Kidney epithelial cell (primary cell): Measurements from ENCODE around the gene SORCS2. TPM values are rescaled to one million over a fixed set of nuclear protein-coding genes. Genes with fewer than 3 reads are reported as not detected.

Source experiments
- DNase-seq: peaks from one replicate; pipeline ENCODE4 v3.0.0-alpha.2; 2010; ENCODE audit warnings: low read depth
- H3K27me3 ChIP-seq: 2 replicates; pipeline ENCODE4 v1.6.0; 2011; ENCODE audit warnings: low read length; ENCODE audit not compliant: control insufficient read depth, insufficient read depth
- H3K36me3 ChIP-seq: 2 replicates; pipeline ENCODE4 v1.5.1; 2011; ENCODE audit warnings: low read length; ENCODE audit not compliant: control insufficient read depth, insufficient read depth
- H3K4me3 ChIP-seq: 2 replicates; pipeline ENCODE4 v1.5.1; 2011; ENCODE audit warnings: low read depth, mild to moderate bottlenecking, control low read depth, low read length
- total RNA-seq: library from RNA; depleted of rRNA; stranded (reverse); fragments of >200 nt; gene quantifications from 2 replicates; pipeline ENCODE4 v1.2.3, GENCODE V29; 2015
- TF ChIP-seq, protein P1 (sequence below): IDR thresholded peaks from 2 replicates; pipeline ENCODE4 v1.5.1; 2011; ENCODE audit warnings: mild to moderate bottlenecking, moderate library complexity, low read length, control low read depth, inconsistent platforms; ENCODE audit not compliant: insufficient read depth, poor library complexity, severe bottlenecking

Gene SORCS2
- total RNA-seq, 1 donor from 2014 or later: 1.4 TPM

DNA sequence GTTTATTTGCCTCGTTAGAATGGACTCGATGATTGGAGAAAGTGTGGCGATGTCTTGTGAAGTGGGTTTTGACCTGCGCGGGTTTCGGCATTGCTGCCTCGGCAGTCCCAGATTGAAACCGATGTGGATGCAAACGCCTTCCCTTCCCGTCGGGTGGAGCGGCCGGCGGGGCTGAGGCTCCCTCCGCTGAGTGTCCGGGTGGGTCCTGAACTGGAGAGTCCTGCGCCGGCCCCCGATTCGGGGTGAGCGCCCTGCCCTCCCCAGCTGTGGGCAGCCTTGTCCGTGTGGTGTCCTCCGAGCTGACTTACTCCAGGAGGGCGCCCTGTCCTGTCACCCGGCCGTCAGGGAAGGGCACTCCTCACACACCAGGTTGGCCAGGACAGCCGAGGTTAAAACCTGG is 317.7 kb downstream of the SORCS2 start:
- H3K36me3 ChIP-seq: no peaks in the 10 kb centered on the region
- no peak overlapping the region for H3K4me3 ChIP-seq
- peaks cover 6% of the 10 kb centered on the region for H3K27me3 ChIP-seq
- TF ChIP-seq, protein P1, sequence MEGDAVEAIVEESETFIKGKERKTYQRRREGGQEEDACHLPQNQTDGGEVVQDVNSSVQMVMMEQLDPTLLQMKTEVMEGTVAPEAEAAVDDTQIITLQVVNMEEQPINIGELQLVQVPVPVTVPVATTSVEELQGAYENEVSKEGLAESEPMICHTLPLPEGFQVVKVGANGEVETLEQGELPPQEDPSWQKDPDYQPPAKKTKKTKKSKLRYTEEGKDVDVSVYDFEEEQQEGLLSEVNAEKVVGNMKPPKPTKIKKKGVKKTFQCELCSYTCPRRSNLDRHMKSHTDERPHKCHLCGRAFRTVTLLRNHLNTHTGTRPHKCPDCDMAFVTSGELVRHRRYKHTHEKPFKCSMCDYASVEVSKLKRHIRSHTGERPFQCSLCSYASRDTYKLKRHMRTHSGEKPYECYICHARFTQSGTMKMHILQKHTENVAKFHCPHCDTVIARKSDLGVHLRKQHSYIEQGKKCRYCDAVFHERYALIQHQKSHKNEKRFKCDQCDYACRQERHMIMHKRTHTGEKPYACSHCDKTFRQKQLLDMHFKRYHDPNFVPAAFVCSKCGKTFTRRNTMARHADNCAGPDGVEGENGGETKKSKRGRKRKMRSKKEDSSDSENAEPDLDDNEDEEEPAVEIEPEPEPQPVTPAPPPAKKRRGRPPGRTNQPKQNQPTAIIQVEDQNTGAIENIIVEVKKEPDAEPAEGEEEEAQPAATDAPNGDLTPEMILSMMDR: no peak
- no peak for DNase-seq

DNA sequence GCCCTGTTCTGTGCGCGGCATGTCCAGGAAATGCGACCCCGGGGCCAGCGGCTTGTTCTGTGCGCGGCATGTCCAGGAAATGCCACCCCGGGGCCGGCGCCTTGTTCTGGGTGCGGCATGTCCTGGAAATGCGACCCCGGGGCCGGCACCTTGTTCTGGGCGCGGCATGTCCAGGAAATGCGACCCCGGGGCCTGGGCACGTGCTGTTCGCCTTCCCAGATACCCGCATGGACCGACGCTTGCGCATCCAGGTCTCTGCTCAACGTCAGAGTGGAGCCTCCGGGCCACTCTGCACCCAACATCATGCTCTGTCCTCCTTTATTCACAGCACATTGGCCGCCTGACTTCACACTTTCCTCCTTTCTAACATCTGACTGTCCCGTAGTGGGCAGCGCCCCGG is 318.2 kb downstream of the SORCS2 start:
- TF ChIP-seq, protein P1: no peak
- Histone ChIP-seq H3K27me3 (peaks cover 6% of the 10 kb centered on the region), H3K36me3 (no peaks in the 10 kb centered on the region), H3K4me3 (no peak overlapping the region)
- no peak for DNase-seq

DNA sequence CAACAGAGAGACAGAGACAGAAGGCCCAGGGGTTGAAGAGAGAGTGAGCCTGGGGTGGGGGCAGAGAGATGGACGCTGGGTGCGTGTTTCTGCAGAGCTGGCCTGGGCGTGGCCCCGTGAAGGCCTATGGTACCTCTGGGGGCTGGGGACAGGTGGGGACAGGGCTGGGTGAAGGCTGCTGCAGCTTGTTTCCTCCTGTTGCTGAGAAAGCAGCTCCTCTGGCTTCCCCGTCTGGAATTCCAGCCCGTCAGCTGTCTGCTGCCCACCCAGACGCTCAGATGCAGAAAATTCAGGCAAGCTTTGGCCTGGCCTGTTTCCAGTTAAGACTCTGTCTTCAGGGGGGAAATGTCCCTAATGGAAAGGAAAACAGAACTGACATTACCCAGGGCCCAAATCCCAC is 319.2 kb downstream of the SORCS2 start:
- TF ChIP-seq, protein P1: no peak
- DNase-seq: no peak
- H3K4me3 ChIP-seq: no peak overlapping the region
- H3K36me3 ChIP-seq: no peaks in the 10 kb centered on the region
- peaks cover 12% of the 10 kb centered on the region for H3K27me3 ChIP-seq

DNA sequence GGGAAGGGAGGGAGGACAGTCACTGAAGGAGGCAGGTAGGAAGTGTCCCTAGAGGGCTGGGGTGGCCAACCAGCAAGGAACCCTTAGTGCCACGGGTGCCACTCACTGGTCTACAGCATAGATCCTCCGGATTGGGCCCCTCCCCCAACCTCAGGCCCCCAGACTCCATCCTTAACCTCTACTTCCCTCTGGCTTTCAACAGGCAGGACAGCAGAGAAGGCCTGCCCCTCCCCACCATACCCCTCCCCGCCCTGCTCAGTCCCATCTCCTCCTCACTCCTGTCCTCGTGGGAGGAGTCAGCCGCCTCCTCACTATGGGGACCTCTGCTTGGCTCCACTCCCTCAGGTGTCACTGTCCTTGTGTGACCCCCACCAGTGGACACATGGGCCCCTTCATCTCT is 320.1 kb downstream of the SORCS2 start:
- TF ChIP-seq, protein P1: no peak
- H3K36me3 ChIP-seq: no peaks in the 10 kb centered on the region

DNA sequence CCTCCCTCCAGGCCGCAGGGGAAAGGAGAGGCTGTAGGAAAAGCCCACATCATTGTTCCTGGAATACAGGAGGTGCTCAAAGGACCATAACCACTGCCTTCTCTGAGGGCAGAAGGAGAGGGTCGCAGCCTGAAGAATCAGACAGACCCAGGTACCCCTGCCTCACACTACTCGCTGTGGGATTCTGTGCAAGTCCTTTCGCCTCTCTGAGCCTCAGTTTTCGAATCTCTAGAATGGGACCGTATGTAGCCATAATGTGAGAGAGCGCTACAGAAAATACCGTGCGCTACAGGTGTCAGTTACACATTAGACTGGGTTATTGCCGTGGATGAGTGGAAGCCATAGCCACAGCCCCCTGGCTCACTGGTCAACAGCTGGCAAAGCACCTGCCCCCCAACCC is 320.6 kb downstream of the SORCS2 start:
- H3K27me3 ChIP-seq: peaks cover 15% of the 10 kb centered on the region
- H3K4me3 ChIP-seq: no peak overlapping the region
- TF ChIP-seq, protein P1: no peak
- no peaks in the 10 kb centered on the region for H3K36me3 ChIP-seq
- DNase-seq: no peak

More for the DNA sequence above, 320.1 kb downstream of the SORCS2 start:
- DNase-seq: no peak
- Histone ChIP-seq H3K4me3 (no peak overlapping the region), H3K27me3 (peaks cover 15% of the 10 kb centered on the region)

DNA sequence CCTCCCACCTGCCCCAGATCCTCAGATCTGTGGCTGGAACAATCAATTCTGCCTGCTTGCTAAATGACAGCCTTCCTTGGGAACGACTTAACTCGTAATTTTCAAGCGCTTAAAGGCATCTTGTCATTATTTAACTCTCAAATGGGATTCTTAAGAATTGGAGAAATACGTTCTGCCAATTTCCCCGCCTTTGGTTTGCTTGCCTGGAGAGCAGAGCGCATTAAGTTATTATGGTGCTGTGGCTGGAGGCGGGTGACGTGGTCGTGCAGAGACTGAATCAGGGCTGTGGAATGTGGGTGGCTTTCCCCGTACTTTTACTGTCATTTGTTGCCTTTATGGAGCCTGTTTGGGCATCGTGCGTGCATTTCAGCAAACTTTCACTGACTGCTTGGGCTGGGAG is 321.3 kb downstream of the SORCS2 start:
- no peak for DNase-seq
- Histone ChIP-seq H3K36me3 (no peaks in the 10 kb centered on the region), H3K4me3 (no peak overlapping the region), H3K27me3 (peaks cover 20% of the 10 kb centered on the region)
- TF ChIP-seq, protein P1: no peak
